LNCaP clone FGC (cell line): ENCODE results near the gene CD83.

Experiments used
- DNase-seq: peaks from one replicate; pipeline ENCODE4 v3.0.0-alpha.2; 2011; ENCODE audit warnings: low read depth
- H3K4me3 ChIP-seq: 2 replicates; pipeline ENCODE4 v1.5.1; 2011; ENCODE audit warnings: mild to moderate bottlenecking, low read depth, low read length, control low read depth
- CTCF ChIP-seq: IDR thresholded peaks from 2 replicates; pipeline ENCODE4 v1.5.1; 2012; ENCODE audit warnings: mild to moderate bottlenecking; ENCODE audit not compliant: control insufficient read depth, insufficient read depth; ENCODE audit errors: extremely low read depth

The CD83 gene

GRCh38 chr6:14109411-14109826 lies 8.2 kb upstream of the CD83 start:
- H3K4me3 ChIP-seq, result no peak overlapping the region
- no peak for DNase-seq
- TF ChIP-seq CTCF, result no peak

- no peak for DNase-seq
- TF ChIP-seq CTCF, result no peak
These were observed 7.4 kb upstream of the CD83 start for GRCh38 chr6:14110001-14110818.

GRCh38 chr6:14113976-14114375 lies 3.6 kb upstream of the CD83 start:
- TF ChIP-seq CTCF, result no peak
- no peak for DNase-seq
- H3K4me3 ChIP-seq, result no peak overlapping the region

More at GRCh38 chr6:14110001-14110818, 7.4 kb upstream of the CD83 start:
- H3K4me3 ChIP-seq, result no peak overlapping the region

GRCh38 chr6:14118091-14118439 lies 493 bp downstream of the CD83 start:
- H3K4me3 ChIP-seq, result peak overlapping the region; percentile 65
- no peak for DNase-seq
- TF ChIP-seq CTCF, result no peak

- TF ChIP-seq CTCF, result no peak
- no peak for DNase-seq
- no peak overlapping the region for H3K4me3 ChIP-seq
These were observed 874 bp downstream of the CD83 start for GRCh38 chr6:14118446-14118845.

GRCh38 chr6:14119784-14120183 lies 2.2 kb downstream of the CD83 start:
- TF ChIP-seq CTCF, result no peak
- no peak overlapping the region for H3K4me3 ChIP-seq
- DNase-seq, result no peak

GRCh38 chr6:14120546-14120945 lies 3.0 kb downstream of the CD83 start:
- no peak for TF ChIP-seq CTCF
- DNase-seq, result no peak
- H3K4me3 ChIP-seq, result no peak overlapping the region
